ENCODE measurements around the gene IDNK.

The IDNK gene

DNA sequence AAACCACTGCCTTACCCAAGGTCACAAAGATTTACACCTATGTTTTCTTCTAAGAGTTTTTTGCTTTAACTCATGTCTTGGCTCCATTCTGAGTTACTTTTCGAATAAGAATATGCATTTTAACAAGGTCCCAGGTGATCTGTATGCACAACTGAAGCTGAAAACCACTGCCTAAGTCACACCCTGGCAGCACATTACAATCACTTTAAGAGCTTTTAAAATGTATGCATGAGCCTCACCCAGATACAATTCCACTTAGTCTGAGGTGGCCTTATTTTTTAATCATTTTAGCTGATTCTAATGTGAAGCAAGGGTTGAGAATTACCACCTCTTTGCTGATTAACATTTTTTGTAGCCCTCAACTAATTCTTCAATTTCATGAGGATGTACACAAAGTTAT is 29.5 kb downstream of the IDNK start:
- H3K4me3 ChIP-seq (ENCODE audit: low read depth, low read length): no peak overlapping the region
- POLR2A ChIA-PET: no interaction called here
- DNase-seq (ENCODE audit: low read depth, low spot score): no peak
- TF ChIP-seq, protein P1, sequence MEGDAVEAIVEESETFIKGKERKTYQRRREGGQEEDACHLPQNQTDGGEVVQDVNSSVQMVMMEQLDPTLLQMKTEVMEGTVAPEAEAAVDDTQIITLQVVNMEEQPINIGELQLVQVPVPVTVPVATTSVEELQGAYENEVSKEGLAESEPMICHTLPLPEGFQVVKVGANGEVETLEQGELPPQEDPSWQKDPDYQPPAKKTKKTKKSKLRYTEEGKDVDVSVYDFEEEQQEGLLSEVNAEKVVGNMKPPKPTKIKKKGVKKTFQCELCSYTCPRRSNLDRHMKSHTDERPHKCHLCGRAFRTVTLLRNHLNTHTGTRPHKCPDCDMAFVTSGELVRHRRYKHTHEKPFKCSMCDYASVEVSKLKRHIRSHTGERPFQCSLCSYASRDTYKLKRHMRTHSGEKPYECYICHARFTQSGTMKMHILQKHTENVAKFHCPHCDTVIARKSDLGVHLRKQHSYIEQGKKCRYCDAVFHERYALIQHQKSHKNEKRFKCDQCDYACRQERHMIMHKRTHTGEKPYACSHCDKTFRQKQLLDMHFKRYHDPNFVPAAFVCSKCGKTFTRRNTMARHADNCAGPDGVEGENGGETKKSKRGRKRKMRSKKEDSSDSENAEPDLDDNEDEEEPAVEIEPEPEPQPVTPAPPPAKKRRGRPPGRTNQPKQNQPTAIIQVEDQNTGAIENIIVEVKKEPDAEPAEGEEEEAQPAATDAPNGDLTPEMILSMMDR (IDR thresholded peaks at IDR 0.05; ENCODE audit: insufficient read depth, low read length, missing control alignments): no peak
- CTCF ChIA-PET: interaction anchor here (1.1 to 2.0 kb wide), 4 partner anchors 11 to 432 kb away, joined by 3 to 4 read pairs (median 4); no protein-coding TSS in a partner anchor

GRCh38 chr9:83655433-83655832 is 32.5 kb downstream of the IDNK start:
- TF ChIP-seq, protein P1 (IDR thresholded peaks at IDR 0.05; ENCODE audit: insufficient read depth, low read length, missing control alignments): no peak
- ChIA-PET POLR2A (no interaction called here), CTCF (no interaction called here)
- no peak for DNase-seq (ENCODE audit: low read depth, low spot score)
- H3K4me3 ChIP-seq (ENCODE audit: low read depth, low read length): no peak overlapping the region

DNA sequence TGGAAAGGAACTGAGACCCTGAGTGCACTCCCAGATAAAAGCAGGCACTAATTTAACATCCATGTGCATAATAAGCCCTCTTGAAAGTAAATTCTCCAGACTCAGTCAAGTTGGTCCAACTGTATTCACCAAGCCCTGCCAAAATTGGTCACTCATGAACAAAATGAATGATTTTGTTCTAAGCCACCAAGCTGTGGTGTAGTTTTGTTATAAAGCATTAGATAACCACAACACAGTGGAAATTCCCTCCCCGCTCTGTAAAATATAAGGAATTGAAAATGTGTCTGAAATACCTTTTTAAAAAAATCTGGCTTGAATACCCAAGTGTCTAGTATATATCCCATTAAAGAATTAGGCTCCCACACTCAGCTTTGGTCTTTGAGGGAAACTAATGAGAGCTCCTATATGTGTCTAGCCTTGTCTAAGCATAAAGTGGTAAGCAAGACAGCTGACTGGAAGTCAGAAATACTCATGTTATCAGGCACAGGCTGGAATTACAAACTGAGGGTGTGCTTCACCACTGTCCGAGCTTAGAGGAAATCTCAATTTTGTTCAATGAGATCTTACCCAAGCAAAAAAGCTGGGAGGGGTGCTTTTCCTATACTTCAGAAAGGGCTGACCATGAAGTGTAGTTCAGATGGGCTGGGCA is 33.2 kb downstream of the IDNK start:
- TF ChIP-seq, protein P1 (IDR thresholded peaks at IDR 0.05; ENCODE audit: insufficient read depth, low read length, missing control alignments): no peak
- H3K4me3 ChIP-seq (ENCODE audit: low read depth, low read length): no peak overlapping the region
- ChIA-PET CTCF (interaction anchor here (1.3 to 1.4 kb wide), 2 partner anchors 10 to 59 kb away, joined by 4 read pairs; no protein-coding TSS in a partner anchor), POLR2A (interaction anchor here (0.8 kb wide), 1 partner anchor 51 kb away, joined by 3 read pairs; the partner anchor contains the start of gene UBQLN1)
- no peak for DNase-seq (ENCODE audit: low read depth, low spot score)

DNA sequence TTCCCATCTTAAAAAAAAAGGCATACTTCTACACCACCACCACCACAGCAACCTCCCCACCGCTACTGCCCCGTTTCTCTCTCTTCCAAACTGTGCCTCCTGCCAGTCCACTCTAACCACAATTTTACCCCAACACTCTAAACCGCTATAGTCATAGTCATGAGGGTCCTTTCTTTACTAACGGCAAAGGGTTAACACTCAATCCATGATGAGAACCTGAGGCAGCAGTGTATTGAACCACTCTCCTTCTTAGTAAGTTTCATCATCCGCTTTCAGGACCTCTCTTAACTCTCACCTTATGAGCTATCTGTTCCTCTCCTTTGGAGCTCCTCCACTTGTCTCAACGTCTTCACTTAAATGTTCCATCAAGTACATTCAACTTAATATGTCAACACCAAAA is 34.0 kb downstream of the IDNK start:
- ChIA-PET CTCF (interaction anchor here (1.2 to 1.4 kb wide), 3 partner anchors 9 to 60 kb away, joined by 3 to 4 read pairs (median 4); no protein-coding TSS in a partner anchor), POLR2A (no interaction called here)
- no peak overlapping the region for H3K4me3 ChIP-seq (ENCODE audit: low read depth, low read length)
- no peak for DNase-seq (ENCODE audit: low read depth, low spot score)
- TF ChIP-seq, protein P1 (IDR thresholded peaks at IDR 0.05; ENCODE audit: insufficient read depth, low read length, missing control alignments): no peak

- CTCF ChIA-PET: interaction anchor here (1.4 to 2.7 kb wide), 2 partner anchors 13 to 17 kb away, joined by 11 to 13 read pairs; no protein-coding TSS in a partner anchor
- TF ChIP-seq, protein P1 (IDR thresholded peaks at IDR 0.05; ENCODE audit: insufficient read depth, low read length, missing control alignments): no peak
- H3K4me3 ChIP-seq (ENCODE audit: low read depth, low read length): no peak overlapping the region
- DNase-seq (ENCODE audit: low read depth, low spot score): no peak
- POLR2A ChIA-PET: no interaction called here
Measured at GRCh38 chr9:83662933-83663332, 40.0 kb downstream of the IDNK start.

DNA sequence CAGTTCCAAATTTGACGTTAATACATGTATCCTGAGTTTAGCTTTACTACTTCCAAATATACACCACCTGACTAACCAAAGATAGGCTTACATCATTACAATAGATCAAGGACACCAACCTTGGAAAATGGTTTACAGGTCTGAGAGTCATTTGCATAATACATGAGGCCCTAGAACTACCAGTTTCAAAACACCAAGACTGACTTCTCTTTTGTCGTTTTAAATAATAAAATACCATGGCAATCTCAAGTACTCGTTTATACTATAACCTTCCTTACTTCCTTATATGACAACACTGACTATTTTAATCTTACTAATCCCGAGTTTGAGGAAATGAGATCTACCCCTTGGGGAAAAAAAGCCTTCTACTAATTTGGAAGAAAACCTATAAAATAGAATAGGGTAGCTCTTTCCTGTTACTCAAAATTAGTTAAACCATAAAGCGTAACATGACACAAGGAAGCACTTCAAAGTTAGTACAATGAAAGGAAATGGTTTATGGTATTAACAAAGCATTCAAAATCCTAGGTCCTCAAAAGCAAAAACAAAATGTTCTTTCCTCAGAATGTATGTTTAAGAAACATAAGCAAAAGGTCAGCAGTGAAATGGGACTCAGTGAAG is 42.7 kb downstream of the IDNK start:
- TF ChIP-seq, protein P1 (IDR thresholded peaks at IDR 0.05; ENCODE audit: insufficient read depth, low read length, missing control alignments): no peak
- ChIA-PET POLR2A (no interaction called here), CTCF (interaction anchor here (0.9 to 1.4 kb wide), 5 partner anchors 9 to 127 kb away, joined by 3 to 5 read pairs (median 4); no protein-coding TSS in a partner anchor)
- no peak for DNase-seq (ENCODE audit: low read depth, low spot score)
- no peak overlapping the region for H3K4me3 ChIP-seq (ENCODE audit: low read depth, low read length)
